Breast epithelium (tissue), 3 donors: ENCODE results near the gene SCN4B.

Source experiments
- POLR2A ChIP-seq: fragments of 450-650 bp; IDR thresholded peaks from one replicate; pipeline ENCODE4 v1.6.1; 2016; ENCODE audit warnings: antibody characterized with exemption, mild to moderate bottlenecking, moderate library complexity
- POLR2AphosphoS5 ChIP-seq, 3 donors: sonication (generic); formaldehyde crosslinking; IDR thresholded peaks; one replicate each; pipeline ENCODE4 v1.6.1; 2017; ENCODE audit warnings: antibody characterized with exemption in 3 of 3
- TF ChIP-seq, protein P1 (sequence below), 3 donors: fragments of 450-650 bp; IDR thresholded peaks; one replicate each; pipeline ENCODE4 v1.5.1; 2016 to 2017; ENCODE audit warnings: antibody characterized with exemption in 3 of 3, mild to moderate bottlenecking in 3 of 3, moderate library complexity in 3 of 3

DNA sequence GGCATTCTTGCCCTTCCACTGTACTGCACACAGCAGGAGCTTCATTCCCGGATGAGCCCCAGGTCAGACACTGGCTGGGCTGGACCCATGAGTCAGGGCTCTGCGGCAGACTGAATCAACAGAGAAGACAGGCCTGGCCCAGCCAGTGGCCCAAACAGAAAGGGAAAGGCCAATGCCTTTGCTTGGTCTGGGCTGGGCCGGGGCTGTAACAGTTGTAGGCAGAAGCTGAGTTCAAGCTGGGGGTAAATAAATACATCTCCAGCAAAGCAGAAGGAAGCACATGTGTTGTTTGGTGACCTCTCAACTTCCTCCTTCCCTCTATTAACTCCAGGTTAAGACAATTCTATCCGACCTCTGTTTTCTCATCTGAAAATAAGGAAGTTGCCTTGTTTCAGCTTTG, 64.1 kb downstream of the SCN4B start:
- TF ChIP-seq, protein P1, sequence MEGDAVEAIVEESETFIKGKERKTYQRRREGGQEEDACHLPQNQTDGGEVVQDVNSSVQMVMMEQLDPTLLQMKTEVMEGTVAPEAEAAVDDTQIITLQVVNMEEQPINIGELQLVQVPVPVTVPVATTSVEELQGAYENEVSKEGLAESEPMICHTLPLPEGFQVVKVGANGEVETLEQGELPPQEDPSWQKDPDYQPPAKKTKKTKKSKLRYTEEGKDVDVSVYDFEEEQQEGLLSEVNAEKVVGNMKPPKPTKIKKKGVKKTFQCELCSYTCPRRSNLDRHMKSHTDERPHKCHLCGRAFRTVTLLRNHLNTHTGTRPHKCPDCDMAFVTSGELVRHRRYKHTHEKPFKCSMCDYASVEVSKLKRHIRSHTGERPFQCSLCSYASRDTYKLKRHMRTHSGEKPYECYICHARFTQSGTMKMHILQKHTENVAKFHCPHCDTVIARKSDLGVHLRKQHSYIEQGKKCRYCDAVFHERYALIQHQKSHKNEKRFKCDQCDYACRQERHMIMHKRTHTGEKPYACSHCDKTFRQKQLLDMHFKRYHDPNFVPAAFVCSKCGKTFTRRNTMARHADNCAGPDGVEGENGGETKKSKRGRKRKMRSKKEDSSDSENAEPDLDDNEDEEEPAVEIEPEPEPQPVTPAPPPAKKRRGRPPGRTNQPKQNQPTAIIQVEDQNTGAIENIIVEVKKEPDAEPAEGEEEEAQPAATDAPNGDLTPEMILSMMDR (IDR thresholded peaks at IDR 0.05): no peak
- no peak for TF ChIP-seq POLR2A
- TF ChIP-seq POLR2AphosphoS5 (IDR thresholded peaks at IDR 0.05): no peak
